ENCODE data around the gene SLC31A2. TPM values are rescaled to one million over a fixed set of nuclear protein-coding genes. Genes with fewer than 3 reads are reported as not detected.

Gene SLC31A2
- total and polyA plus RNA-seq, 9 donors, result 3.4 to 21.1 (median 6.0) TPM

- TF ChIP-seq, protein P1, sequence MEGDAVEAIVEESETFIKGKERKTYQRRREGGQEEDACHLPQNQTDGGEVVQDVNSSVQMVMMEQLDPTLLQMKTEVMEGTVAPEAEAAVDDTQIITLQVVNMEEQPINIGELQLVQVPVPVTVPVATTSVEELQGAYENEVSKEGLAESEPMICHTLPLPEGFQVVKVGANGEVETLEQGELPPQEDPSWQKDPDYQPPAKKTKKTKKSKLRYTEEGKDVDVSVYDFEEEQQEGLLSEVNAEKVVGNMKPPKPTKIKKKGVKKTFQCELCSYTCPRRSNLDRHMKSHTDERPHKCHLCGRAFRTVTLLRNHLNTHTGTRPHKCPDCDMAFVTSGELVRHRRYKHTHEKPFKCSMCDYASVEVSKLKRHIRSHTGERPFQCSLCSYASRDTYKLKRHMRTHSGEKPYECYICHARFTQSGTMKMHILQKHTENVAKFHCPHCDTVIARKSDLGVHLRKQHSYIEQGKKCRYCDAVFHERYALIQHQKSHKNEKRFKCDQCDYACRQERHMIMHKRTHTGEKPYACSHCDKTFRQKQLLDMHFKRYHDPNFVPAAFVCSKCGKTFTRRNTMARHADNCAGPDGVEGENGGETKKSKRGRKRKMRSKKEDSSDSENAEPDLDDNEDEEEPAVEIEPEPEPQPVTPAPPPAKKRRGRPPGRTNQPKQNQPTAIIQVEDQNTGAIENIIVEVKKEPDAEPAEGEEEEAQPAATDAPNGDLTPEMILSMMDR (IDR thresholded peaks at IDR 0.05), result no peak
- TF ChIP-seq POLR2A (IDR thresholded peaks at IDR 0.05) (no peak), EP300 (IDR thresholded peaks at IDR 0.05) (no peak)
- DNase-seq, result peak in 4 of 5 donors; percentile 23 to 63 (median 38)
- peaks cover 8% of the 10 kb centered on the region for H3K4me1 ChIP-seq (ENCODE audit: insufficient read depth)
- peak overlapping the region; percentile 82 for H3K4me3 ChIP-seq
- peak overlapping the region in 1 of 2 donors; percentile 67 for H3K27ac ChIP-seq
- intact Hi-C loops (cut with DNase I), result no loop called here
- H3K36me3 ChIP-seq, result no peaks in the 10 kb centered on the region
- no peaks in the 10 kb centered on the region for H3K27me3 ChIP-seq
- no peaks in the 10 kb centered on the region for H3K9me3 ChIP-seq
- WGBS, 3 donors, result 56 to 58% (median 57%) methylated on average over 11 of the region's 11 CpGs
These were observed 1.2 kb downstream of the SLC31A2 start for GRCh38 chr9:113151696-113152630.

- Histone ChIP-seq H3K9me3 (no peaks in the 10 kb centered on the region), H3K4me1 (ENCODE audit: insufficient read depth) (peaks cover 8% of the 10 kb centered on the region), H3K27ac (no peak overlapping the region), H3K4me3 (no peak overlapping the region), H3K36me3 (no peaks in the 10 kb centered on the region), H3K27me3 (no peaks in the 10 kb centered on the region)
- WGBS, 3 donors, result 83 to 86% (median 86%) methylated on average over 3 of the region's 3 CpGs
- intact Hi-C loops (cut with DNase I), result no loop called here
- TF ChIP-seq, protein P1 (IDR thresholded peaks at IDR 0.05), result no peak
- no peak for TF ChIP-seq EP300 (IDR thresholded peaks at IDR 0.05)
- TF ChIP-seq POLR2A (IDR thresholded peaks at IDR 0.05), result no peak
- no peak for DNase-seq
These were observed 1.9 kb downstream of the SLC31A2 start for GRCh38 chr9:113152699-113153098.

- no peaks in the 10 kb centered on the region for H3K27me3 ChIP-seq
- WGBS, 3 donors, result 82 to 90% (median 86%) methylated on average over 6 of the region's 6 CpGs
- no peak overlapping the region for H3K27ac ChIP-seq
- no peaks in the 10 kb centered on the region for H3K36me3 ChIP-seq
- intact Hi-C loops (cut with DNase I), result no loop called here
- no peaks in the 10 kb centered on the region for H3K9me3 ChIP-seq
- no peak overlapping the region for H3K4me3 ChIP-seq
- DNase-seq, result no peak
- TF ChIP-seq EP300 (IDR thresholded peaks at IDR 0.05), result no peak
- no peak for TF ChIP-seq POLR2A (IDR thresholded peaks at IDR 0.05)
- H3K4me1 ChIP-seq (ENCODE audit: insufficient read depth), result peaks cover 8% of the 10 kb centered on the region
These were observed 2.8 kb downstream of the SLC31A2 start for GRCh38 chr9:113153599-113153998.

DNA sequence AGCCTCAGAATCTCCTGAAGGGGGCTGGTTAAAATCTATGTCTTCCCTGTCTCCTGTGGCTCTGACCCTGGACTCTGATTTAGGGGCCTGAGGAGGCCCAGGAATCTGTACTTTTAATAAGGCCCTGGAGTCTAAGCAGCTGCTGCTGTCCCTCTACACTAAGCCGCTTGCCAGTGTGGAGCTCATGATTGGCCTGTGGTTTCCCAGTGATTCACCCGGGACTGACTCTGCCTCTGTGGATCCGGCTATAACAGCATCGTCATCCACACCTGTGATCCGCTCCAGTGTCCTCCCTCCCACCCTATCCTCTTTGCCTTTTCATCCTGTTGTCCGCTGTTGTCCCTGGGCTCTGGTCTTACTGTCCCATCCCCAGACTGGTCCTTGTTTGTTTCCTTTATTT, 3.7 kb downstream of the SLC31A2 start:
- H3K27me3 ChIP-seq, result no peaks in the 10 kb centered on the region
- no peaks in the 10 kb centered on the region for H3K36me3 ChIP-seq
- H3K4me3 ChIP-seq, result no peak overlapping the region
- H3K27ac ChIP-seq, result no peak overlapping the region
- WGBS, 3 donors, result 50 to 58% (median 58%) methylated on average over 6 of the region's 6 CpGs
- TF ChIP-seq POLR2A (IDR thresholded peaks at IDR 0.05), result no peak
- TF ChIP-seq, protein P1 (IDR thresholded peaks at IDR 0.05), result no peak
- TF ChIP-seq EP300 (IDR thresholded peaks at IDR 0.05), result no peak
- H3K9me3 ChIP-seq, result no peaks in the 10 kb centered on the region
- DNase-seq, result peak in 1 of 5 donors; percentile 32
- H3K4me1 ChIP-seq (ENCODE audit: insufficient read depth), result peaks cover 8% of the 10 kb centered on the region
- intact Hi-C loops (cut with DNase I), result no loop called here

- no peak for TF ChIP-seq POLR2A (IDR thresholded peaks at IDR 0.05)
- TF ChIP-seq, protein P1 (IDR thresholded peaks at IDR 0.05), result no peak
- TF ChIP-seq EP300 (IDR thresholded peaks at IDR 0.05), result no peak
- Histone ChIP-seq H3K9me3 (no peaks in the 10 kb centered on the region), H3K4me3 (no peak overlapping the region), H3K4me1 (ENCODE audit: insufficient read depth) (peaks cover 8% of the 10 kb centered on the region), H3K27ac (no peak overlapping the region), H3K36me3 (no peaks in the 10 kb centered on the region), H3K27me3 (no peaks in the 10 kb centered on the region)
- DNase-seq, result no peak
- WGBS, 3 donors, result 5 to 23% (median 14%) methylated on average over 2 of the region's 2 CpGs
- intact Hi-C loops (cut with DNase I), result no loop called here
These were observed 4.1 kb downstream of the SLC31A2 start for GRCh38 chr9:113154946-113155345.

Measured in ovary (tissue), 9 donors.